ENCODE results near the gene POLR3C. TPM values are rescaled to one million over a fixed set of nuclear protein-coding genes. Genes with fewer than 3 reads are reported as not detected.
A peak's percentile ranks its signal among the peaks of the same experiment; 100 is the strongest.

The POLR3C gene
- total and polyA plus RNA-seq, 2 experiments from 2014 or later, result 15.1 to 23.9 TPM

DNA sequence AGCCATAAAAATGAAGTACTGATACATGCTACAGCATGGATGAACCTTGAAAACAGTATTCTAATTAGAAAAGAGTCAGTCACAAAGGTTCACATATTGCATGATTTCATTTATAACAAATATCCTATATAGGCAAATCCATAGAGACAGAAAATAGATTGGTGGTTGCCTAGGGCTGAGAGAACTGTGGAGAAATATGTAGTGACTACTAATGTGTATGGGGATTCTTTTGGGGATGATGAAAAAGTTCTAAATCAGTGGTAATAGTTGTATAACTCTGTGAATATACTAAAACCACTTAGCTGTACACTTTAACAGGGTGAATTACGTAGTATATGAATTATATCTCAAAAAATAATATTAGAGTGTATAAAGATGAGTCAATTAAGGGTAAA, 45.9 kb upstream of the POLR3C start:
- no peak overlapping the region for H3K27ac Mint-ChIP-seq
- peaks cover 4% of the 10 kb centered on the region; the same call in 1 of the 3 replicates for H3K4me1 Mint-ChIP-seq
- H3K4me2 ChIP-seq, result no peak overlapping the region
- no peaks in the 10 kb centered on the region for H3K9me3 Mint-ChIP-seq
- no peak overlapping the region for H3K27ac ChIP-seq (ENCODE audit: low read depth)
- no peak overlapping the region for H3K4me3 Mint-ChIP-seq
- no peak for ATAC-seq
- H3K4me3 ChIP-seq, result no peak overlapping the region
- H3K36me3 ChIP-seq (ENCODE audit: insufficient read depth), result no peaks in the 10 kb centered on the region
- no peaks in the 10 kb centered on the region for H3K9me2 ChIP-seq (ENCODE audit: insufficient read depth)
- H3F3A ChIP-seq (replicated peaks; ENCODE audit: low read depth), result no peaks in the 10 kb centered on the region
- no peaks in the 10 kb centered on the region for H4K20me1 ChIP-seq (replicated peaks; ENCODE audit: insufficient read depth)
- H2AFZ ChIP-seq, result no peak overlapping the region
- TF ChIP-seq EZH2phosphoT487 (IDR thresholded peaks at IDR 0.05; ENCODE audit: unreplicated experiment) (no peak), NANOG (IDR thresholded peaks at IDR 0.05; ENCODE audit: borderline replicate concordance) (no peak), POLR2AphosphoS5 (IDR thresholded peaks at IDR 0.05; ENCODE audit: low read depth) (no peak), JUNB (IDR thresholded peaks at IDR 0.05; ENCODE audit: unreplicated experiment) (no peak), ZNF331 (CRISPR knock-in tag; IDR thresholded peaks at IDR 0.05; ENCODE audit: low read depth) (no peak), ZNF114 (CRISPR knock-in tag; IDR thresholded peaks at IDR 0.05) (no peak)
- TF ChIP-seq, protein P1, sequence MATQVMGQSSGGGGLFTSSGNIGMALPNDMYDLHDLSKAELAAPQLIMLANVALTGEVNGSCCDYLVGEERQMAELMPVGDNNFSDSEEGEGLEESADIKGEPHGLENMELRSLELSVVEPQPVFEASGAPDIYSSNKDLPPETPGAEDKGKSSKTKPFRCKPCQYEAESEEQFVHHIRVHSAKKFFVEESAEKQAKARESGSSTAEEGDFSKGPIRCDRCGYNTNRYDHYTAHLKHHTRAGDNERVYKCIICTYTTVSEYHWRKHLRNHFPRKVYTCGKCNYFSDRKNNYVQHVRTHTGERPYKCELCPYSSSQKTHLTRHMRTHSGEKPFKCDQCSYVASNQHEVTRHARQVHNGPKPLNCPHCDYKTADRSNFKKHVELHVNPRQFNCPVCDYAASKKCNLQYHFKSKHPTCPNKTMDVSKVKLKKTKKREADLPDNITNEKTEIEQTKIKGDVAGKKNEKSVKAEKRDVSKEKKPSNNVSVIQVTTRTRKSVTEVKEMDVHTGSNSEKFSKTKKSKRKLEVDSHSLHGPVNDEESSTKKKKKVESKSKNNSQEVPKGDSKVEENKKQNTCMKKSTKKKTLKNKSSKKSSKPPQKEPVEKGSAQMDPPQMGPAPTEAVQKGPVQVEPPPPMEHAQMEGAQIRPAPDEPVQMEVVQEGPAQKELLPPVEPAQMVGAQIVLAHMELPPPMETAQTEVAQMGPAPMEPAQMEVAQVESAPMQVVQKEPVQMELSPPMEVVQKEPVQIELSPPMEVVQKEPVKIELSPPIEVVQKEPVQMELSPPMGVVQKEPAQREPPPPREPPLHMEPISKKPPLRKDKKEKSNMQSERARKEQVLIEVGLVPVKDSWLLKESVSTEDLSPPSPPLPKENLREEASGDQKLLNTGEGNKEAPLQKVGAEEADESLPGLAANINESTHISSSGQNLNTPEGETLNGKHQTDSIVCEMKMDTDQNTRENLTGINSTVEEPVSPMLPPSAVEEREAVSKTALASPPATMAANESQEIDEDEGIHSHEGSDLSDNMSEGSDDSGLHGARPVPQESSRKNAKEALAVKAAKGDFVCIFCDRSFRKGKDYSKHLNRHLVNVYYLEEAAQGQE (IDR thresholded peaks at IDR 0.05; ENCODE audit: unreplicated experiment), result no peak
- TF ChIP-seq, protein P2, sequence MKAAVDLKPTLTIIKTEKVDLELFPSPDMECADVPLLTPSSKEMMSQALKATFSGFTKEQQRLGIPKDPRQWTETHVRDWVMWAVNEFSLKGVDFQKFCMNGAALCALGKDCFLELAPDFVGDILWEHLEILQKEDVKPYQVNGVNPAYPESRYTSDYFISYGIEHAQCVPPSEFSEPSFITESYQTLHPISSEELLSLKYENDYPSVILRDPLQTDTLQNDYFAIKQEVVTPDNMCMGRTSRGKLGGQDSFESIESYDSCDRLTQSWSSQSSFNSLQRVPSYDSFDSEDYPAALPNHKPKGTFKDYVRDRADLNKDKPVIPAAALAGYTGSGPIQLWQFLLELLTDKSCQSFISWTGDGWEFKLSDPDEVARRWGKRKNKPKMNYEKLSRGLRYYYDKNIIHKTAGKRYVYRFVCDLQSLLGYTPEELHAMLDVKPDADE (IDR thresholded peaks at IDR 0.05), result no peak
- no peaks in the 10 kb centered on the region for H3K79me2 ChIP-seq (replicated peaks; ENCODE audit: insufficient read depth)
- peaks cover 2% of the 10 kb centered on the region for H3K27me3 Mint-ChIP-seq (ENCODE audit: insufficient read depth, low read depth, poor library complexity)
- no peaks in the 10 kb centered on the region for H3K4me1 ChIP-seq (ENCODE audit: insufficient read depth)
- H3K27me3 ChIP-seq (ENCODE audit: insufficient read depth), result no peaks in the 10 kb centered on the region
- H3K36me3 Mint-ChIP-seq (ENCODE audit: low read depth), result no peaks in the 10 kb centered on the region
- DNase-seq (ENCODE audit: low spot score), result no peak

DNA sequence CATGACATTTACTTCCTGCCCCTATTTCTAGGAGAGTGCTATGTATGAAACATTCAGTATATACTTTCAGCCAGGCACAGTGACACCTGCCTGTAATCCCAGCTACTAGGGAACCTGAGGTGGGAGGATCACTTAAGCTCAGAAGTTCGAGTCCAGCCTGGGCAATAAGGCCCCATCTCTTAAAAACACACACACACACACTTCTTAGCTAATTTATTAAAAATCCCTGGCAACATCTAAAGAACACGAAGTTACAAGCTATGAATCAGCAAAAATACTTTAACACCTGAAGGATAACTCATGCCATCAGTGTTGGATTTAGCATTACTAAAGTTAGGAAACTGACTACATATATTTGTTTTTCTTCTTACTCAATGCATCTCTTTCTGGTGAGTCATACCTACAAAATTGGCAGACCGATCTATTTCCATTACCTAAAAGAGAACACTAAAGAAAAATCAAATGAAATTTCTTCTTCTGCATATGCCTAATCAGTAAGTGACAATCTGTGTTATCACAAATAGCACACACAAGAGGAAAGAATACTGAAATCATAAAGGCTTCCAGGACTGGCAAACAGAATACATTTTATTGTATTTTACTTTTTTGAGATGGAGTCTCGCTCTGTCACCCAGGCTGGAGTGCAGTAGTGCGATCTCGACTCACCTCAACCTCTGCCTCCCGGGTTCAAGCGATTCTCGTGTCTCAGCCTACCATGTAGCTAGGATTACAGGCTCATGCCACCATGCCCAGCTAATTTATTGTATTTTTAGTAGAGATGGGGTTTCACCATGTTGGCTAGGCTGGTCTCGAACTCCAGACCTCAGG, 41.5 kb upstream of the POLR3C start:
- no peak for ATAC-seq
- H2AFZ ChIP-seq, result no peak overlapping the region
- H3K4me3 Mint-ChIP-seq, result no peak overlapping the region
- TF ChIP-seq, protein P3, sequence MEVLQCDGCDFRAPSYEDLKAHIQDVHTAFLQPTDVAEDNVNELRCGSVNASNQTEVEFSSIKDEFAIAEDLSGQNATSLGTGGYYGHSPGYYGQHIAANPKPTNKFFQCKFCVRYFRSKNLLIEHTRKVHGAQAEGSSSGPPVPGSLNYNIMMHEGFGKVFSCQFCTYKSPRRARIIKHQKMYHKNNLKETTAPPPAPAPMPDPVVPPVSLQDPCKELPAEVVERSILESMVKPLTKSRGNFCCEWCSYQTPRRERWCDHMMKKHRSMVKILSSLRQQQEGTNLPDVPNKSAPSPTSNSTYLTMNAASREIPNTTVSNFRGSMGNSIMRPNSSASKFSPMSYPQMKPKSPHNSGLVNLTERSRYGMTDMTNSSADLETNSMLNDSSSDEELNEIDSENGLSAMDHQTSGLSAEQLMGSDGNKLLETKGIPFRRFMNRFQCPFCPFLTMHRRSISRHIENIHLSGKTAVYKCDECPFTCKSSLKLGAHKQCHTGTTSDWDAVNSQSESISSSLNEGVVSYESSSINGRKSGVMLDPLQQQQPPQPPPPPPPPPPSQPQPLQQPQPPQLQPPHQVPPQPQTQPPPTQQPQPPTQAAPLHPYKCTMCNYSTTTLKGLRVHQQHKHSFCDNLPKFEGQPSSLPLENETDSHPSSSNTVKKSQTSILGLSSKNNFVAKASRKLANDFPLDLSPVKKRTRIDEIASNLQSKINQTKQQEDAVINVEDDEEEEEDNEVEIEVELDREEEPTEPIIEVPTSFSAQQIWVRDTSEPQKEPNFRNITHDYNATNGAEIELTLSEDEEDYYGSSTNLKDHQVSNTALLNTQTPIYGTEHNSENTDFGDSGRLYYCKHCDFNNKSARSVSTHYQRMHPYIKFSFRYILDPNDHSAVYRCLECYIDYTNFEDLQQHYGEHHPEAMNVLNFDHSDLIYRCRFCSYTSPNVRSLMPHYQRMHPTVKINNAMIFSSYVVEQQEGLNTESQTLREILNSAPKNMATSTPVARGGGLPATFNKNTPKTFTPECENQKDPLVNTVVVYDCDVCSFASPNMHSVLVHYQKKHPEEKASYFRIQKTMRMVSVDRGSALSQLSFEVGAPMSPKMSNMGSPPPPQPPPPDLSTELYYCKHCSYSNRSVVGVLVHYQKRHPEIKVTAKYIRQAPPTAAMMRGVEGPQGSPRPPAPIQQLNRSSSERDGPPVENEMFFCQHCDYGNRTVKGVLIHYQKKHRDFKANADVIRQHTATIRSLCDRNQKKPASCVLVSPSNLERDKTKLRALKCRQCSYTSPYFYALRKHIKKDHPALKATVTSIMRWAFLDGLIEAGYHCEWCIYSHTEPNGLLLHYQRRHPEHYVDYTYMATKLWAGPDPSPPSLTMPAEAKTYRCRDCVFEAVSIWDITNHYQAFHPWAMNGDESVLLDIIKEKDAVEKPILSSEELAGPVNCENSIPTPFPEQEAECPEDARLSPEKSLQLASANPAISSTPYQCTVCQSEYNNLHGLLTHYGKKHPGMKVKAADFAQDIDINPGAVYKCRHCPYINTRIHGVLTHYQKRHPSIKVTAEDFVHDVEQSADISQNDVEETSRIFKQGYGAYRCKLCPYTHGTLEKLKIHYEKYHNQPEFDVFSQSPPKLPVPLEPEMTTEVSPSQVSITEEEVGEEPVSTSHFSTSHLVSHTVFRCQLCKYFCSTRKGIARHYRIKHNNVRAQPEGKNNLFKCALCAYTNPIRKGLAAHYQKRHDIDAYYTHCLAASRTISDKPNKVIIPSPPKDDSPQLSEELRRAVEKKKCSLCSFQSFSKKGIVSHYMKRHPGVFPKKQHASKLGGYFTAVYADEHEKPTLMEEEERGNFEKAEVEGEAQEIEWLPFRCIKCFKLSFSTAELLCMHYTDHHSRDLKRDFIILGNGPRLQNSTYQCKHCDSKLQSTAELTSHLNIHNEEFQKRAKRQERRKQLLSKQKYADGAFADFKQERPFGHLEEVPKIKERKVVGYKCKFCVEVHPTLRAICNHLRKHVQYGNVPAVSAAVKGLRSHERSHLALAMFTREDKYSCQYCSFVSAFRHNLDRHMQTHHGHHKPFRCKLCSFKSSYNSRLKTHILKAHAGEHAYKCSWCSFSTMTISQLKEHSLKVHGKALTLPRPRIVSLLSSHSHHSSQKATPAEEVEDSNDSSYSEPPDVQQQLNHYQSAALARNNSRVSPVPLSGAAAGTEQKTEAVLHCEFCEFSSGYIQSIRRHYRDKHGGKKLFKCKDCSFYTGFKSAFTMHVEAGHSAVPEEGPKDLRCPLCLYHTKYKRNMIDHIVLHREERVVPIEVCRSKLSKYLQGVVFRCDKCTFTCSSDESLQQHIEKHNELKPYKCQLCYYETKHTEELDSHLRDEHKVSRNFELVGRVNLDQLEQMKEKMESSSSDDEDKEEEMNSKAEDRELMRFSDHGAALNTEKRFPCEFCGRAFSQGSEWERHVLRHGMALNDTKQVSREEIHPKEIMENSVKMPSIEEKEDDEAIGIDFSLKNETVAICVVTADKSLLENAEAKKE (CRISPR knock-in tag; IDR thresholded peaks at IDR 0.05), result no peak
- TF ChIP-seq JUNB (IDR thresholded peaks at IDR 0.05; ENCODE audit: unreplicated experiment), result no peak
- TF ChIP-seq, protein P2 (IDR thresholded peaks at IDR 0.05), result no peak

More for the DNA sequence above, 41.5 kb upstream of the POLR3C start:
- no peaks in the 10 kb centered on the region for H3F3A ChIP-seq (replicated peaks; ENCODE audit: low read depth)
- no peaks in the 10 kb centered on the region for H3K36me3 ChIP-seq (ENCODE audit: insufficient read depth)
- H3K9me3 Mint-ChIP-seq, result no peaks in the 10 kb centered on the region
- no peak overlapping the region for H3K27ac ChIP-seq (ENCODE audit: low read depth)
- H3K4me2 ChIP-seq, result no peak overlapping the region
- no peaks in the 10 kb centered on the region for H3K27me3 ChIP-seq (ENCODE audit: insufficient read depth)
- no peaks in the 10 kb centered on the region for H3K79me2 ChIP-seq (replicated peaks; ENCODE audit: insufficient read depth)
- no peak for DNase-seq (ENCODE audit: low spot score)
- no peaks in the 10 kb centered on the region for H3K36me3 Mint-ChIP-seq (ENCODE audit: low read depth)
- H3K9me2 ChIP-seq (ENCODE audit: insufficient read depth), result no peaks in the 10 kb centered on the region
- no peaks in the 10 kb centered on the region for H3K4me1 ChIP-seq (ENCODE audit: insufficient read depth)
- H3K27ac Mint-ChIP-seq, result peak overlapping the region; percentile 45
- H4K20me1 ChIP-seq (replicated peaks; ENCODE audit: insufficient read depth), result no peaks in the 10 kb centered on the region
- no peaks in the 10 kb centered on the region for H3K4me1 Mint-ChIP-seq
- peaks cover 2% of the 10 kb centered on the region for H3K27me3 Mint-ChIP-seq (ENCODE audit: insufficient read depth, low read depth, poor library complexity)
- no peak overlapping the region for H3K4me3 ChIP-seq

Data from GM23338 (cell line).